Lung (tissue), 12 donors: ENCODE results near the gene DNAJB6. TPM values are rescaled to one million over a fixed set of nuclear protein-coding genes. Genes with fewer than 3 reads are reported as not detected.

Source experiments
- ATAC-seq: fragments of 200-7000 bp; cut with Tn5 transposase; one replicate; pipeline ENCODE4 v1.9.1; 2020; ENCODE audit warnings: moderate number of reproducible peaks; ENCODE audit not compliant: insufficient read depth, low FRiP score
- DNase-seq, 3 donors: peaks; one replicate each; pipeline ENCODE4 v3.0.0-alpha.2; 2013 to 2017
- H3K27ac ChIP-seq, 2 donors: one replicate each; pipeline ENCODE4 v1.5.1; 2013; ENCODE audit warnings: mild to moderate bottlenecking in 2 of 2, moderate library complexity in 2 of 2, control low read depth in 1 of 2, inconsistent platforms in 1 of 2, low read depth in 1 of 2, low read length in 1 of 2
- H3K27me3 ChIP-seq, 3 donors: one replicate each; pipeline ENCODE4 v1.5.1; 2013; ENCODE audit warnings: low read length in 2 of 3; ENCODE audit not compliant: control insufficient read depth in 3 of 3, insufficient read depth in 3 of 3
- H3K36me3 ChIP-seq, 4 donors: one replicate each; pipeline ENCODE4 v1.5.1; 2013; ENCODE audit warnings: low read length in 4 of 4, mild to moderate bottlenecking in 1 of 4, moderate library complexity in 1 of 4; ENCODE audit not compliant: control insufficient read depth in 4 of 4, insufficient read depth in 4 of 4
- H3K4me1 ChIP-seq, 5 donors: one replicate each; pipeline ENCODE4 v1.5.1; 2013; ENCODE audit warnings: low read length in 5 of 5, mild to moderate bottlenecking in 2 of 5, moderate library complexity in 1 of 5; ENCODE audit not compliant: control insufficient read depth in 5 of 5, insufficient read depth in 5 of 5
- H3K4me3 ChIP-seq: one replicate; pipeline ENCODE4 v1.5.1; 2013; ENCODE audit warnings: mild to moderate bottlenecking, control low read depth, moderate library complexity
- H3K9ac ChIP-seq, 2 donors: one replicate each; pipeline ENCODE4 v1.5.1; 2013; ENCODE audit warnings: low read length in 2 of 2, control low read depth in 1 of 2; ENCODE audit not compliant: insufficient read depth in 1 of 2
- H3K9me3 ChIP-seq, 4 donors: one replicate each; pipeline ENCODE4 v1.5.1; 2013; ENCODE audit warnings: low read length in 3 of 4, mild to moderate bottlenecking in 1 of 4, moderate library complexity in 1 of 4; ENCODE audit not compliant: control insufficient read depth in 4 of 4, insufficient read depth in 3 of 4
- CTCF ChIP-seq: IDR thresholded peaks from 2 replicates; pipeline ENCODE4 v1.5.1; 2012; ENCODE audit warnings: mild to moderate bottlenecking; ENCODE audit errors: control extremely low read depth, extremely low read depth
- WGBS, 2 donors: extraction: QIAGEN DNeasy Blood & Tissue Kit; methylation state at CpG; one replicate each; pipeline ENCODE4 v1.1.7; 2013; 5-methylcytosine and 5-hydroxymethylcytosine counted together
- polyA plus RNA-seq, 2 donors: library from polyadenylated mRNA; stranded (reverse); fragments of 200-250 nt; gene quantifications; one replicate each; pipeline ENCODE4 v1.2.1, GENCODE V29; 2013
- total RNA-seq, 2 donors: library from RNA; depleted of rRNA in 1 of 2; stranded (reverse); fragments of >200 nt in 1 of 2; gene quantifications; one replicate each; pipeline ENCODE4 v1.2.1, GENCODE V29; 2014 to 2021
- donor health status: control.
- donor health status: control.
- donor health status: Bipolar disorder and iron deficiency.
- donor health status: healthy.
- donor health status: DM: yes; HTN: yes; CAD: no.

Gene DNAJB6
- total and polyA plus RNA-seq, 4 donors = 58.1 to 117 (median 83.0) TPM

- H3K36me3 ChIP-seq = peaks cover 4 to 24% (median 13%) of the 10 kb centered on the region in 4 donors
- WGBS, 2 donors = 89% methylated on average over 13 of the region's 13 CpGs
- ATAC-seq (no peak), DNase-seq (no peak)
- H3K27me3 ChIP-seq = no peaks in the 10 kb centered on the region
- H3K4me1 ChIP-seq = peaks cover 2 to 26% (median 7%) of the 10 kb centered on the region in 5 donors
- no peak overlapping the region for H3K4me3 ChIP-seq
- no peak overlapping the region for H3K9ac ChIP-seq
- H3K9me3 ChIP-seq = no peaks in the 10 kb centered on the region
- peak overlapping the region in 1 of 2 donors; percentile 73 for H3K27ac ChIP-seq
- no peak for TF ChIP-seq CTCF
These were observed 21.4 kb downstream of the DNAJB6 start for GRCh38 chr7:157358041-157358752.

GRCh38 chr7:157358753-157359096 is 21.9 kb downstream of the DNAJB6 start:
- ATAC-seq (no peak), DNase-seq (no peak)
- no peak for TF ChIP-seq CTCF
- H3K4me1 ChIP-seq = peaks cover 2 to 24% (median 7%) of the 10 kb centered on the region in 5 donors
- peaks cover 10 to 26% (median 17%) of the 10 kb centered on the region in 4 donors for H3K36me3 ChIP-seq
- H3K27ac ChIP-seq = peak overlapping the region in 1 of 2 donors; percentile 54
- H3K9me3 ChIP-seq = no peaks in the 10 kb centered on the region
- H3K9ac ChIP-seq = no peak overlapping the region
- no peak overlapping the region for H3K4me3 ChIP-seq
- H3K27me3 ChIP-seq = no peaks in the 10 kb centered on the region
- WGBS, 2 donors = 79 to 96% methylated on average over 4 of the region's 4 CpGs

DNA sequence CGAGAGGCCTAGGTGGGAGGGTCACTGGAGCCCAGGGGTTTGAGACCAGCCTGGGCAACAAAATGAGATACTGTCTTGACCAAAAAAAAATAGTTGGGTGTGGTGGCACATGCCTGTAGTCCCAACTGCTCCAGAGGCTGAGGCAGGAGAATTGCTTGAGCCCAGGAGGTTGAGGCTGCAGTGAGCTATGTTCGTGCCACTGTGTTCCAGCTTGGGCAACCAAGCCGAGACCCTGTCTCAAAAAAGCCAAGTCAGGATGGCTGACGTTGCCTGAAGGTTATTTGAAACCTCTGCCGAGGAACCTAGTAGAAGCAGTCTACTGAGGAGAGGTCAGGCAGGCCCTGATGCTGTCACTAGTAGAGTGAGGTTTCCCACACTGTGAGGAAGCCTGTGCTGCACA is 22.8 kb downstream of the DNAJB6 start:
- H3K36me3 ChIP-seq = peaks cover 15 to 33% (median 20%) of the 10 kb centered on the region in 4 donors
- TF ChIP-seq CTCF = no peak
- H3K4me3 ChIP-seq = no peak overlapping the region
- WGBS, 2 donors = 83 to 86% methylated on average over 5 of the region's 5 CpGs
- no peak overlapping the region for H3K9ac ChIP-seq
- no peaks in the 10 kb centered on the region for H3K9me3 ChIP-seq
- peak overlapping the region in 1 of 2 donors; percentile 68 for H3K27ac ChIP-seq
- ATAC-seq (no peak), DNase-seq (no peak)
- peaks cover 2 to 24% (median 7%) of the 10 kb centered on the region in 5 donors for H3K4me1 ChIP-seq
- H3K27me3 ChIP-seq = no peaks in the 10 kb centered on the region
